HG03571 (cell line): Measurements from ENCODE around the gene ZFYVE21.

Experiments used
- ATAC-seq: cut with Tn5 transposase; IDR thresholded peaks from one replicate; pipeline ENCODE4 v1.9.1; 2021; ENCODE audit not compliant: unreplicated experiment

ZFYVE21 gene

GRCh38 chr14:103691655-103692054, 24.0 kb upstream of the ZFYVE21 start:
- ATAC-seq: peak; percentile 47

DNA sequence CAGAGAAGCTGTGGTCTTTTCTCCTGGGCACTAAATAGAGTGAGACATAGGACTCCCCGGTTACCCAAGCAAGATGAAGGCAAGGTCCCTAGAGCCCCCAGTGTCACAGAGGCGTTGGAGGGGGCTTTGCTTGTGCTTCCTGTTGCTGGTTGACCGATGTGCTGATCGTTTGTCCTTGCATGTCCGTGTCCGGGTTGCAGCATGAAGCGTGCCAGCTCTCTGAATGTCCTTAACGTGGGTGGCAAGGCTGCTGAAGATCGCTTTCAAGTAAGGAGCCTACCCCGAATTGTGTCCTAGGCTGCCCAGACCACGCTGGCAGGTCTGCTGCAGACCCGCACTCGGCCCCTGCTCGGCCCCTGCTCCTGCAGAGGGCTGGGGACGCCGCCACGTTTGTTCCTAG, 23.5 kb upstream of the ZFYVE21 start:
- ATAC-seq: peak; percentile 16

- ATAC-seq: no peak
Observed at GRCh38 chr14:103692871-103693270, 22.7 kb upstream of the ZFYVE21 start.

DNA sequence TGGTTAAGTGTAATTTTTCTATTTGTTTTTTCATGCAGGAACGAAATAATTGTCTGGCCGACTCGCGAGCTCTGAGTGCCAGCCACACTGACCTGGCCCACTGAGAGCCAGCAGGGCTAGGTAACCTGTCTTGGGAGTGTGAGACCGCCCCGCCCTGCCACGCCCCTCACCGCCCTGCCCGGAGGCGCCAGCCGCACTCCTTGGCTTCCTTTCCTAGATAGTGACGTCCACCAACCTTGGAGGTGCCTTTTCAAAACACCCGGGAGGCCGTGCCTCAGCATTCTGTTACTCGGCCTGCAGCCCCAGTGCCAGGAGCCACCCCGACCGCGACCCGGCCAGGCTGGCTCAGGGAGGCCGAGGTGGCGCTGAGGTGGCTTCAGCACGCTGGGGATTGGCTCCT, 22.1 kb upstream of the ZFYVE21 start:
- ATAC-seq: no peak

DNA sequence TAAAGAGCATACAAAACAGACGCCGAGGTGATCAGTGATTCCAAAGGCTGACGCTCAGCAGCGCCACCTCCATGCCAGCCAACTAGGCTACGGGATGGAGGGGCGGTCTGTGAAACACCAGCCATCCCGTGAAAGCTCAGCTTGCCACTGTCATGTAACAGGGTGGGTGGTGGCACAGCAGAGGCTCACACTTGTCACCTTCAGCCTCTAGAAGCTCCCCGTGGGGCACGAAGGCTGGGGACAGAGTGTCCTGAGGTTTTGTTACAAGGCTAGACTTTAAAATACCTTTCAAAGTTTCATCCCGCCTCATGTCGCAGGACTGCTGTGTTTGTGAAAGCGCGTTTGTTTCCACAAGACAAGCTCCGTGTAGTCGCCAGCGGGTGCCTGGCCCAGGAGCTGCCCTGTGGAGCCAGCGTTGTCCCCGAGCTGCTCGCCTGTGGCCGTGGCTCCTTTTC, 21.0 kb upstream of the ZFYVE21 start:
- ATAC-seq: no peak

- ATAC-seq: no peak
Observed at GRCh38 chr14:103695296-103696069, 20.1 kb upstream of the ZFYVE21 start.

DNA sequence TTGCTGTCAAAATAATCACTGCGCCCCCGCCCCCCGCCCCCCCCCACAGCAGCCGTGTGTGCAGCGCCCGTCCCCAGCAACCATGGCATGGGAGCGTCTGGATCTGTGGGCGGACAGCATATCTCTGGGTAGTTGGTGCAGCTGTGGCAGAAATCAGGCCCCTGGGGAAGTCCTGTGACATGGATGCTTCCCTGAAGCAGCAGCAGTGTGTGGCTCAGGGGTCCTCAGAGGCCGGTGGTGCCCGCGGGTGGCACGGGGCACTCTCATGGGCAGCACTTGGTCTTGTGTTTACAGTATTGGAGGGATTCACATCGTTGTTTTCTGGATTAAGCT, 19.6 kb upstream of the ZFYVE21 start:
- no peak for ATAC-seq

GRCh38 chr14:103696466-103697071, 19.0 kb upstream of the ZFYVE21 start:
- no peak for ATAC-seq

GRCh38 chr14:103697206-103697602, 18.4 kb upstream of the ZFYVE21 start:
- ATAC-seq: no peak

GRCh38 chr14:103697603-103698379, 17.8 kb upstream of the ZFYVE21 start:
- ATAC-seq: no peak

- ATAC-seq: no peak
Observed at GRCh38 chr14:103698380-103699260, 17.0 kb upstream of the ZFYVE21 start.

GRCh38 chr14:103699261-103699661, 16.3 kb upstream of the ZFYVE21 start:
- ATAC-seq: no peak

GRCh38 chr14:103699901-103700752, 15.5 kb upstream of the ZFYVE21 start:
- ATAC-seq: no peak

GRCh38 chr14:103700753-103701490, 14.7 kb upstream of the ZFYVE21 start:
- ATAC-seq: no peak

- ATAC-seq: no peak
Observed at GRCh38 chr14:103702095-103702494, 13.5 kb upstream of the ZFYVE21 start.

DNA sequence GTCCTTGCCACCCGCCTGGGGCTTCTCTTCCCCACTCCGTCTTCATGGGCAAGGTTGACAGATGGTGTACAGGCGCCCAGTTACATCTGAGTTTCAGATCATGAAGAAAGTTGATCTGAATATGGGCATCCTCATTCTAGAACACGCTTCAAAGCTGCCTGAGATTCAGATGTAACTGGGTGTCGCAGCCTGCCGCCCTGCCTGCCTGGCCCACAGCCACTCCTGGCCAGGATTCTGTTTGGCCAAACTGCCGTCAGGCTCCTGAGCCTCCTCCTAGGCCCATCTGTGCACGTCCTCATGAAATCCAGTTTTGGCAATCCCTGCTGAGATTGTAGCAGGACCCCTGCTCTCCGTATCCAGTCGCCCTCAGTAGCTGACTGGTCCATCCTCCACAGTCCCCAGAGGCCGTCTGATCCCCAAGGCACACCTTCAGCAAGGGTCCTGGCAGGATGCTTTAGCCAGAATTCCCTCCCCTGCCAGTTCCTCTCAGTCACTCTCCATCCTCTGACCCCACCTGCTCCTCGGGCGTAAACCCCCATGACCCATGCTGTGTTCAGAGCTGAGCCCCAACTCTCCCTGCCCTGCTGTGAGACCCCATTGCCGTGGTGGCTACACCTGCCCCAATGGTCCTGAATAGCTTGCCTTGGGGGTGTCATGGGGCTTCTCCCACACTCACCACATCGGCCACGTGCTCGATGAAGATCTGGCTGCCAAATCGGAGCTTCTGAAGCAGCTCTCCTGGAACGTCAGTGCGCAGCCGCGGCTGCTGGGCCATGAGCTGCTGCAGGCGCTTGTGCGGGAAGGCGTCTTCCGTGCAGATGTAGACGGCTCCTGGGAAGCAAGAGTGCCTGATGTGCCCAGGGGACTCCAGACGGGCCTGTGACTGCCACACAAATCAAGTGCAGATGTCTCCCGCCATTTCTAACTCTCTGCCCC, 12.8 kb upstream of the ZFYVE21 start:
- no peak for ATAC-seq

DNA sequence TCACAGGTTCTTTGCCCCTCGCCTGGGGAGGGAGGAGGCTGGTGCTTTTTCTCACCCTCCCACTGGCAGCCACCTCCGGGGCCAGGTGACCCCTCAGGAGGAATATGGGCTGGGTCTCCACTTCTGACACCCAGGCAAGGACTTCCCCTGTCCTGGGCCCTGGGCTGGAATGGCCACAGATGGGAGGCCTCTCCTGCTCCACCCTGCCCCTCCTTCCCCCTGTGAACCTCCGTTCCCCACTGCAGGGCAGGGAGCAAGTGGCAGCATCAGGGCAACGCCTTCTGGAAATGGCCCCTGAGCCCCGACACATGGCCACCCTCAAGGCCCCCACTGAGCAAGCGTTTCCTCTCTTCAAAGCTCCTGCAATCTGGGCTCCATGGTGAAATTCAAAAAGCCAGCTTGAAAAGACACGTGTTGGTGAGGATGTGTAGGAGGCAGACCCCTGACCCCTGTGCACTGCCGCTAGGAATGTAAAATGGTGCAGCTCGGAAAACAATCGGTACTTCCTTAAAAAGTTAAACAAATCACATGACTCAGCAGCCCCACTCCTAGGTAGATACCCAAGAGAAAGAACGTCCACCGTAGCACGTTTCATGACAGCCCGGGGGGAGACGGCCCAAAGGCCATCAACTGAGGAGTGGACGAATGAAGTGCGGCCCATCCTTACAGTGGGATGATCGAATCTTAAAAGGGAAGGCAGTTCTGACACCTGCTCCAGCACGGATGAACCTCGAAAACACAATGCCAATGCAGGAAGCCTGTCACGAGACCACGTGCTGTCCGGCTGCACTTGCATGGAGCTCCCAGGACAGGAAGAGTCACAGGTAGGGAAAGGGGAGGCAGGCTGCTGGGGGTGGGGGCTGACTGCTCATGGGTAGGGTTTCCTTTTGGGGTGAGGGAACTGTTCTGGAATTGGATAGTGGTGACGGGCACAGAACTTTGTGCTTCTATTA, 11.9 kb upstream of the ZFYVE21 start:
- no peak for ATAC-seq
